ENCODE data around the gene HDAC3. TPM values are rescaled to one million over a fixed set of nuclear protein-coding genes. Genes with fewer than 3 reads are reported as not detected.

HDAC3 gene
- total RNA-seq, 4 donors from 2014 or later = 44.2 to 62.7 (median 54.6) TPM

DNA sequence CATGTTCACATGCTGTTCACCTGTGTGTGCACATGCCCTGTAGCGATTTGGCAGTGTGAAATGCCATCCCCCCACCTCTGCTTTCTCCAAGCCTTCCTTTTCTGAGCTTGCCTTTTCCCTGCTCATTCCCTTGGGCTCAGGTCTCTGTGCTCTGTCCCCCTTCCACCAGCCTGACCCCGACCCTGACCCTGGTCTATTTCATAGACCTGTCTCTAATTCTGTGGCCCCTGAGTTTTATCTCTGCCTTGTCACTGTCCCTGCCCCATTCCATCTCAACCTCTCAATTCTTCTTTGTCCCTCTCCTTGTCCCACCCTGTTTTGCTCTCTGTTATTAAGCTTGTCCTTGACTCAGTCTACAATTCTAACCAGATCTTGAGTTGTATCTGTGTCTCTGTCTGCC lies 44.6 kb upstream of the HDAC3 start:
- H3K4me1 ChIP-seq = peaks cover 8 to 18% of the 10 kb centered on the region in 2 donors
- H3K27ac ChIP-seq = peak overlapping the region; percentile 48 to 70 (median 63)
- H3K36me3 ChIP-seq = no peaks in the 10 kb centered on the region
- peak overlapping the region in 1 of 3 donors; percentile 35 for H3K4me3 ChIP-seq (replicated peaks in 1 of 3)
- 57 to 81% methylated on average over 2 of the region's 2 CpGs for WGBS, 2 donors
- no peak for DNase-seq
- H3K9me3 ChIP-seq = no peaks in the 10 kb centered on the region
- intact Hi-C loops (cut with DNase I) = no loop called here
- no peaks in the 10 kb centered on the region for H3K27me3 ChIP-seq
- TF ChIP-seq, protein P1, sequence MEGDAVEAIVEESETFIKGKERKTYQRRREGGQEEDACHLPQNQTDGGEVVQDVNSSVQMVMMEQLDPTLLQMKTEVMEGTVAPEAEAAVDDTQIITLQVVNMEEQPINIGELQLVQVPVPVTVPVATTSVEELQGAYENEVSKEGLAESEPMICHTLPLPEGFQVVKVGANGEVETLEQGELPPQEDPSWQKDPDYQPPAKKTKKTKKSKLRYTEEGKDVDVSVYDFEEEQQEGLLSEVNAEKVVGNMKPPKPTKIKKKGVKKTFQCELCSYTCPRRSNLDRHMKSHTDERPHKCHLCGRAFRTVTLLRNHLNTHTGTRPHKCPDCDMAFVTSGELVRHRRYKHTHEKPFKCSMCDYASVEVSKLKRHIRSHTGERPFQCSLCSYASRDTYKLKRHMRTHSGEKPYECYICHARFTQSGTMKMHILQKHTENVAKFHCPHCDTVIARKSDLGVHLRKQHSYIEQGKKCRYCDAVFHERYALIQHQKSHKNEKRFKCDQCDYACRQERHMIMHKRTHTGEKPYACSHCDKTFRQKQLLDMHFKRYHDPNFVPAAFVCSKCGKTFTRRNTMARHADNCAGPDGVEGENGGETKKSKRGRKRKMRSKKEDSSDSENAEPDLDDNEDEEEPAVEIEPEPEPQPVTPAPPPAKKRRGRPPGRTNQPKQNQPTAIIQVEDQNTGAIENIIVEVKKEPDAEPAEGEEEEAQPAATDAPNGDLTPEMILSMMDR (IDR thresholded peaks at IDR 0.05) = no peak
- no peak for TF ChIP-seq POLR2A (IDR thresholded peaks at IDR 0.05)

DNA sequence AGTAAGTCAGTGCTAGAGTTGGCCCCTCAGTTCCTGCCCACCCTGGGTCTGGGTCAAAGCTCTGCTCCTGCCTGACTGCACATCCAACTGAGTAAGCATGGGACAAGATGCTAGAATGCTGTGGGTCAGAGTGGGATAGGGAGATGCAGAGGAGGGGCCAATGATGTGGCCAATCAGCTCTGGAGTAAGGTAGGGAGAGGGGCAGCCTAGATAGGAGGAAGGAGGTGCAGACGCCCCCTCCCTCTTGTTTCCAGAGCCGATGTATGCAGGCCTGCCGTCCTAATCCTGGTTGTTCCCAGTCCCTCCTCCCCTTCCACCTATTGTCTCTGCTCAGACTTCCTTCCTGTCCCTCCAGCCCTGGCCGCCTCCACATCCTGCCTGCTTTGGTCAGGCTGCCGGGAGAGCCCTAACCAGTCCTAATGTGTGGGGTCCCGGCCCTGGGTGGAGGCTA lies 44.1 kb upstream of the HDAC3 start:
- Histone ChIP-seq H3K27ac (peak overlapping the region in 2 of 3 donors; percentile 63 to 70), H3K4me3 (replicated peaks in 1 of 3) (no peak overlapping the region), H3K4me1 (peaks cover 8 to 18% of the 10 kb centered on the region in 2 donors), H3K27me3 (no peaks in the 10 kb centered on the region), H3K36me3 (no peaks in the 10 kb centered on the region), H3K9me3 (no peaks in the 10 kb centered on the region)
- DNase-seq = peak in 1 of 2 donors; percentile 28
- 64 to 75% methylated on average over 6 of the region's 6 CpGs for WGBS, 2 donors
- intact Hi-C loops (cut with DNase I) = no loop called here
- no peak for TF ChIP-seq POLR2A (IDR thresholded peaks at IDR 0.05)
- TF ChIP-seq, protein P1 (IDR thresholded peaks at IDR 0.05) = no peak

DNA sequence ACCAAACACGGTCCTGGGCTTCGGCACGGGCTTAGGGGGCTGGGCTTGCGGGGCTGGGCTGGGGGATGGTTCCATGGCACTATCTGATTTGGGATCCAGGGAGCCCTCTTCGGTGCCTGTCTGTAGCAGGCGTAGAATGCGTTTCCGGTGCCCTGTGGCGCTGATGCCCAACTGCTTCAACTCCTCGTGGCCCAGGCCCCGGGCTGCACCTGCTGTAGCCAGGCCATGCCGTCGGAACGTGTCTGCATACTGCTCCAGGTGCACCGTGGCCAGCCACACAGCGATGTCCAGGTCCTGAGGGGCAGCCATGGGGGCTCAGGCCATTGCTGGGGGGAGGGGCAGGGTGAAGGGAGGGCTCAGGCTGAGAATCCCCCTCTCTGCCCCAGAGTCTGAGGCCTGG lies 43.5 kb upstream of the HDAC3 start:
- TF ChIP-seq, protein P1 (IDR thresholded peaks at IDR 0.05) = no peak
- TF ChIP-seq POLR2A (IDR thresholded peaks at IDR 0.05) = no peak
- DNase-seq = no peak
- Histone ChIP-seq H3K27ac (no peak overlapping the region), H3K4me1 (peaks cover 8 to 18% of the 10 kb centered on the region in 2 donors), H3K36me3 (no peaks in the 10 kb centered on the region), H3K9me3 (no peaks in the 10 kb centered on the region), H3K4me3 (replicated peaks in 1 of 3) (no peak overlapping the region), H3K27me3 (no peaks in the 10 kb centered on the region)
- WGBS, 2 donors = 94 to 100% methylated on average over 1 to 9 of the region's 16 CpGs
- intact Hi-C loops (cut with DNase I) = no loop called here

DNA sequence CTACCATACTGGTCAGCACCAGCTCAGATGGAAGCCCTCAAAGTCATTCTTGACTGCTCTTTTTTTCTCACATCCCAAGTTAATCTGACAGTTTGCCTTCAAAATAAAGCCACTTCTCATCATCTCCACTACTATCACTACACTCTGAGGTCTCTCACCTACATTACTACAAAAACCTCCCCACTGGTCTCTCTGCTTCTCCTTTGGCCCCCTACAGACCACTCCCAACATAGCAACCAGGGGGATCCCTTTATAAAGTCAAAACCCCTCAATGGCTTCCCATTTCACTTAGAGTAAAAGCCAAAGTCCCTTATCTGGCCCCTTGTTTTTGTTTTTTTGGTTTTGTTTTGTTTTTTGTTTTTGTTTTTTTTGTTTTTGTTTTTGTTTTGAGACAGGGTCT lies 40.8 kb upstream of the HDAC3 start:
- DNase-seq = no peak
- Histone ChIP-seq H3K9me3 (no peaks in the 10 kb centered on the region), H3K36me3 (no peaks in the 10 kb centered on the region), H3K4me3 (replicated peaks in 1 of 3) (no peak overlapping the region), H3K27ac (no peak overlapping the region), H3K4me1 (peaks cover 6 to 24% of the 10 kb centered on the region in 2 donors), H3K27me3 (no peaks in the 10 kb centered on the region)
- TF ChIP-seq, protein P1 (IDR thresholded peaks at IDR 0.05) = no peak
- no peak for TF ChIP-seq POLR2A (IDR thresholded peaks at IDR 0.05)
- intact Hi-C loops (cut with DNase I) = no loop called here

DNA sequence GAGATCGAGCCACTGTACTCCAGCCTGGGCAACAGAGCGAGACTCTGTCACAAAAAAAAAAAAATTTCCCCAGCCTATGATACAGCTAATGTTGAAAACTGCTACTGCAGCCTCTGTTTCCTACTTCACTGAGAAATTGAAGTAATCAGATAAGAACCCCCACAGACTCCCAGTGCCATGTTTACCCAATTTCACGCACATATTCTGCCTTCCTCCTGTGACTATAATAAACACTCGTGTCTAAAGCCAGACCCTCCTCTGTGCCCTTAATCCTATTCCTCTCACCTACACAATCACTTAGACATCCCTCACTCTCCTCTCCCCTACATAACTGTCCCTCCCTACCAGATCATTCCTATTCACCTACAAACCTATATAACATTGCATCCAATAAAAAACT lies 39.0 kb upstream of the HDAC3 start:
- no peak for DNase-seq
- H3K9me3 ChIP-seq = no peaks in the 10 kb centered on the region
- TF ChIP-seq, protein P1 (IDR thresholded peaks at IDR 0.05) = no peak
- no peaks in the 10 kb centered on the region for H3K36me3 ChIP-seq
- intact Hi-C loops (cut with DNase I) = no loop called here
- H3K4me1 ChIP-seq = peaks cover 0 to 9% of the 10 kb centered on the region in 2 donors
- WGBS, 2 donors = 72 to 85% methylated on average over 4 of the region's 4 CpGs
- H3K27ac ChIP-seq = no peak overlapping the region
- H3K27me3 ChIP-seq = no peaks in the 10 kb centered on the region
- no peak overlapping the region for H3K4me3 ChIP-seq (replicated peaks in 1 of 3)

Data from thyroid gland (tissue), 4 donors.